ENCODE measurements around the gene MCTP1.

DNA sequence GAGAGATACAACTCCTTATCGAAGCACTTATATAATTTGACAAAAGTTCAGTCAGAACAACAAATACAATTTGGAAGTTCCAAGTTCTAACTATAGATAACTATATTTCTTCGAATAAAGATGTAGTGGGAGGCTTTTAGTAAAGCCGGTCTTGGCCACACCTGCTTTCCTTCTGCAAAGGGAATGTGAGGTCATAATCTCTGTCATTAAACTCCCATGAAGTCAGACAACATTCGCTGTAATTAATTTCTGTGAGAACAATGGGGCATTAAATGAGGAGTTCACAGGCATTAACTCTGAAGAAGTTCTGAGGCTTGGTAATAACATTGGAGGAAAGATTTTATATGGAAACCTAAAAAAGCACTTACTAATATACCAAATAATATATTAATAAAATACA is 67.5 kb downstream of the MCTP1 start:
- TF ChIP-seq POLR2A (IDR thresholded peaks at IDR 0.05): no peak
- TF ChIP-seq, protein P1, sequence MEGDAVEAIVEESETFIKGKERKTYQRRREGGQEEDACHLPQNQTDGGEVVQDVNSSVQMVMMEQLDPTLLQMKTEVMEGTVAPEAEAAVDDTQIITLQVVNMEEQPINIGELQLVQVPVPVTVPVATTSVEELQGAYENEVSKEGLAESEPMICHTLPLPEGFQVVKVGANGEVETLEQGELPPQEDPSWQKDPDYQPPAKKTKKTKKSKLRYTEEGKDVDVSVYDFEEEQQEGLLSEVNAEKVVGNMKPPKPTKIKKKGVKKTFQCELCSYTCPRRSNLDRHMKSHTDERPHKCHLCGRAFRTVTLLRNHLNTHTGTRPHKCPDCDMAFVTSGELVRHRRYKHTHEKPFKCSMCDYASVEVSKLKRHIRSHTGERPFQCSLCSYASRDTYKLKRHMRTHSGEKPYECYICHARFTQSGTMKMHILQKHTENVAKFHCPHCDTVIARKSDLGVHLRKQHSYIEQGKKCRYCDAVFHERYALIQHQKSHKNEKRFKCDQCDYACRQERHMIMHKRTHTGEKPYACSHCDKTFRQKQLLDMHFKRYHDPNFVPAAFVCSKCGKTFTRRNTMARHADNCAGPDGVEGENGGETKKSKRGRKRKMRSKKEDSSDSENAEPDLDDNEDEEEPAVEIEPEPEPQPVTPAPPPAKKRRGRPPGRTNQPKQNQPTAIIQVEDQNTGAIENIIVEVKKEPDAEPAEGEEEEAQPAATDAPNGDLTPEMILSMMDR (IDR thresholded peaks at IDR 0.05): no peak

Data from tibial nerve (tissue), 3 donors.